Camera-type eye (tissue), 1 donor: Measurements from ENCODE around the gene FLYWCH1. TPM values are rescaled to one million over a fixed set of nuclear protein-coding genes. Genes with fewer than 3 reads are reported as not detected.

Experiments
- total RNA-seq: library from RNA; depleted of rRNA; stranded (reverse); fragments of >200 nt; gene quantifications from one replicate; pipeline ENCODE4 v1.2.3, GENCODE V29; 2014

The FLYWCH1 gene
- total RNA-seq = 35.2 TPM

GRCh38 chr16:2911638-2912329, at the start of gene FLYWCH1:
Gene FLYWCH1 (plus strand): TSS chr16:2911931. CDS start chr16:2929686, 17,755 bp downstream.

GRCh38 chr16:2882650-2883457, 28.9 kb upstream of the FLYWCH1 start, which contains the start of gene FLYWCH2:
Gene FLYWCH2 (plus strand): TSS chr16:2883215. CDS start chr16:2896450, 13,235 bp downstream.

GRCh38 chr16:2963723-2964474, 52.2 kb downstream of the FLYWCH1 start, which contains the start of gene KREMEN2:
Gene KREMEN2 (plus strand): TSS chr16:2964275. CDS start chr16:2964521, 246 bp downstream.

GRCh38 chr16:2968738-2969544, 57.2 kb downstream of the FLYWCH1 start, which contains the start of gene PAQR4:
Gene PAQR4 (plus strand): TSS chr16:2969348. CDS start chr16:2969675, 327 bp downstream.

GRCh38 chr16:2980227-2981176, 68.8 kb downstream of the FLYWCH1 start, which contains the start of gene PKMYT1:
Gene PKMYT1 (minus strand): TSS chr16:2980446. CDS start chr16:2979657, 789 bp downstream.

Other genes starting within 250 kb of the FLYWCH1 start
- gene KCTD5, start 229.4 kb upstream of the FLYWCH1 start, total RNA-seq = 36.1 TPM
- gene PRSS27, start 191.7 kb upstream of the FLYWCH1 start, total RNA-seq = 2.0 TPM
- gene SRRM2, start 159.3 kb upstream of the FLYWCH1 start, total RNA-seq = 265 TPM
- 283 TPM for gene ELOB, start 134.7 kb upstream of the FLYWCH1 start, total RNA-seq
- gene PRSS33, start 124.4 kb upstream of the FLYWCH1 start, total RNA-seq = 2.9 TPM
- not detected for gene PRSS41, start 113.5 kb upstream of the FLYWCH1 start, total RNA-seq
- not detected for gene PRSS21, start 94.7 kb upstream of the FLYWCH1 start, total RNA-seq
- 4.8 TPM for gene ZG16B, start 81.6 kb upstream of the FLYWCH1 start, total RNA-seq
- gene PRSS22, start 53.8 kb upstream of the FLYWCH1 start, total RNA-seq = 1.2 TPM
- 46.7 TPM for gene FLYWCH2, start 28.7 kb upstream of the FLYWCH1 start, total RNA-seq
- 1.6 TPM for gene KREMEN2, start 52.3 kb downstream of the FLYWCH1 start, total RNA-seq
- 23.0 TPM for gene PAQR4, start 57.4 kb downstream of the FLYWCH1 start, total RNA-seq
- gene PKMYT1, start 68.5 kb downstream of the FLYWCH1 start, total RNA-seq = 8.2 TPM
- not detected for gene CLDN9, start 101.0 kb downstream of the FLYWCH1 start, total RNA-seq
- gene CLDN6, start 106.3 kb downstream of the FLYWCH1 start, total RNA-seq = not detected
- gene TNFRSF12A, start 108.4 kb downstream of the FLYWCH1 start, total RNA-seq = 10.3 TPM
- gene HCFC1R1, start 112.0 kb downstream of the FLYWCH1 start, total RNA-seq = 10.0 TPM
- 10.3 TPM for gene THOC6, start 112.1 kb downstream of the FLYWCH1 start, total RNA-seq
- 3.1 TPM for gene BICDL2, start 125.0 kb downstream of the FLYWCH1 start, total RNA-seq
- 2.1 TPM for gene MMP25, start 134.6 kb downstream of the FLYWCH1 start, total RNA-seq
- 33.9 TPM for gene IL32, start 153.7 kb downstream of the FLYWCH1 start, total RNA-seq
- not detected for gene ZSCAN10, start 187.4 kb downstream of the FLYWCH1 start, total RNA-seq
- 19.0 TPM for gene ZNF205, start 200.7 kb downstream of the FLYWCH1 start, total RNA-seq
- 13.0 TPM for gene ZNF213, start 223.1 kb downstream of the FLYWCH1 start, total RNA-seq